Ovary (tissue), 3 donors: ENCODE results near the gene KCTD11.

Experiments
- CTCF ChIP-seq, 3 donors: fragments of 450-650 bp in 2 of 3; fragments of 200-600 bp in 1 of 3; IDR thresholded peaks; one replicate each; pipeline versions ENCODE4 v1.5.1 to v1.8.0; 2016 to 2022; ENCODE audit warnings: antibody characterized with exemption in 3 of 3, mild to moderate bottlenecking in 1 of 3
- EP300 ChIP-seq: sonication (generic); formaldehyde crosslinking; IDR thresholded peaks from one replicate; pipeline ENCODE4 v1.6.1; 2017; ENCODE audit warnings: antibody characterized with exemption
- POLR2A ChIP-seq: fragments of 450-650 bp; IDR thresholded peaks from one replicate; pipeline ENCODE4 v1.6.1; 2017; ENCODE audit warnings: antibody characterized with exemption, mild to moderate bottlenecking, moderate library complexity
- donor health status: DM: no; HTN: no; CAD: no.

GRCh38 chr17:7367083-7367482 lies 15.1 kb downstream of the KCTD11 start:
- TF ChIP-seq CTCF (IDR thresholded peaks at IDR 0.05) (no peak), POLR2A (no peak), EP300 (no peak)
